H9 (cell line): ENCODE data around the gene LIPA. TPM values are rescaled to one million over a fixed set of nuclear protein-coding genes. Genes with fewer than 3 reads are reported as not detected.

ENCODE experiments used
- DNase-seq: peaks from one replicate; pipeline ENCODE4 v3.0.0-alpha.2; 2017
- H2AFZ ChIP-seq: one replicate; pipeline ENCODE4 v1.6.1; 2013; ENCODE audit warnings: mild to moderate bottlenecking, low read length, control low read depth, moderate library complexity
- H2AK5ac ChIP-seq: 2 replicates; pipeline ENCODE4 v1.6.1; 2013; ENCODE audit warnings: low read length, control low read depth, mixed read lengths; ENCODE audit not compliant: insufficient read length
- H2BK120ac ChIP-seq: one replicate; pipeline ENCODE4 v1.6.1; 2013; ENCODE audit warnings: low read depth, mild to moderate bottlenecking, low read length, control low read depth, inconsistent platforms; ENCODE audit not compliant: poor library complexity, severe bottlenecking
- H2BK12ac ChIP-seq: 2 replicates; pipeline ENCODE4 v1.6.1; 2013; ENCODE audit warnings: low read length, control low read depth, mixed read lengths, low read depth; ENCODE audit not compliant: insufficient read length
- H2BK15ac ChIP-seq: 2 replicates; pipeline ENCODE4 v1.6.1; 2013; ENCODE audit warnings: low read depth, low read length, control low read depth
- H2BK20ac ChIP-seq: one replicate; pipeline ENCODE4 v1.6.1; 2013; ENCODE audit warnings: low read depth, mild to moderate bottlenecking, low read length, control low read depth, inconsistent platforms; ENCODE audit not compliant: poor library complexity, severe bottlenecking
- H2BK5ac ChIP-seq: 2 replicates; pipeline ENCODE4 v1.6.1; 2013; ENCODE audit warnings: low read length, control low read depth, mixed read lengths; ENCODE audit not compliant: insufficient read length
- H3K14ac ChIP-seq: 2 replicates; pipeline ENCODE4 v1.6.1; 2013; ENCODE audit warnings: low read length, control low read depth; ENCODE audit not compliant: insufficient read depth
- H3K18ac ChIP-seq: 2 replicates; pipeline ENCODE4 v1.6.1; 2013; ENCODE audit warnings: low read depth, mild to moderate bottlenecking, mixed read lengths, low read length, control low read depth; ENCODE audit not compliant: insufficient read length
- H3K23ac ChIP-seq: 2 replicates; pipeline ENCODE4 v1.6.1; 2013; ENCODE audit warnings: low read length, control low read depth, mixed read lengths, low read depth; ENCODE audit not compliant: insufficient read length
- H3K23me2 ChIP-seq: 2 replicates; pipeline ENCODE4 v1.6.1; 2013; ENCODE audit warnings: low read depth, mild to moderate bottlenecking, mixed read lengths, low read length, control low read depth; ENCODE audit not compliant: insufficient read length, poor library complexity, severe bottlenecking
- H3K27ac ChIP-seq: 2 replicates; pipeline ENCODE4 v1.5.1; 2013; ENCODE audit warnings: low read length, control low read depth, mixed read lengths, low read depth; ENCODE audit not compliant: insufficient read length
- H3K27me3 ChIP-seq: 2 replicates; pipeline ENCODE4 v1.6.1; 2013; ENCODE audit warnings: low read length, control low read depth, inconsistent platforms; ENCODE audit not compliant: insufficient read depth
- H3K4ac ChIP-seq: 2 replicates; pipeline ENCODE4 v1.6.1; 2013; ENCODE audit warnings: low read depth, mild to moderate bottlenecking, control low read depth, inconsistent platforms, low read length, moderate library complexity
- H3K4me1 ChIP-seq: 2 replicates; pipeline ENCODE4 v1.6.1; 2013; ENCODE audit warnings: low read length, control low read depth, inconsistent platforms; ENCODE audit not compliant: insufficient read depth
- H3K4me2 ChIP-seq: 2 replicates; pipeline ENCODE4 v1.6.1; 2013; ENCODE audit warnings: low read length, control low read depth, mixed read lengths; ENCODE audit not compliant: insufficient read length, insufficient read depth
- H3K56ac ChIP-seq: 2 replicates; pipeline ENCODE4 v1.6.1; 2013; ENCODE audit warnings: low read depth, mild to moderate bottlenecking, mixed read lengths, low read length, control low read depth; ENCODE audit not compliant: insufficient read length
- H3K79me1 ChIP-seq: 2 replicates; pipeline ENCODE4 v1.6.1; 2013; ENCODE audit warnings: low read depth, mild to moderate bottlenecking, moderate library complexity, low read length, control low read depth, inconsistent platforms; ENCODE audit not compliant: insufficient read depth, poor library complexity, severe bottlenecking
- H3K79me2 ChIP-seq: 2 replicates; pipeline ENCODE4 v1.6.1; 2013; ENCODE audit warnings: low read length, control low read depth, inconsistent platforms; ENCODE audit not compliant: insufficient read depth
- H3K9ac ChIP-seq: 2 replicates; pipeline ENCODE4 v1.6.1; 2013; ENCODE audit warnings: low read length, control low read depth, mixed read lengths; ENCODE audit not compliant: insufficient read length; ENCODE audit errors: extremely low read depth
- H3K9me3 ChIP-seq: one replicate; pipeline ENCODE4 v1.6.1; 2013; ENCODE audit warnings: low read depth, low read length, inconsistent platforms; ENCODE audit not compliant: control insufficient read depth
- H3T11ph ChIP-seq: one replicate; pipeline ENCODE4 v1.6.1; 2013; ENCODE audit warnings: mild to moderate bottlenecking, low read length, control low read depth, inconsistent platforms
- H4K20me1 ChIP-seq: one replicate; pipeline ENCODE4 v1.6.1; 2013; ENCODE audit not compliant: control insufficient read depth, insufficient read length, insufficient read depth
- H4K5ac ChIP-seq: 2 replicates; pipeline ENCODE4 v1.6.1; 2013; ENCODE audit warnings: low read depth, mild to moderate bottlenecking, mixed read lengths, low read length, control low read depth; ENCODE audit not compliant: insufficient read length
- H4K8ac ChIP-seq: replicated peaks from 2 replicates; pipeline ENCODE4 v1.6.1; 2013; ENCODE audit warnings: low read length, control low read depth, mixed read lengths, low read depth; ENCODE audit not compliant: insufficient read length
- H4K91ac ChIP-seq: 2 replicates; pipeline ENCODE4 v1.6.1; 2013; ENCODE audit warnings: low read depth, mild to moderate bottlenecking, moderate library complexity, mixed read lengths, low read length, control low read depth; ENCODE audit not compliant: insufficient read length
- H3K27ac Mint-ChIP-seq, 3 experiments: 2 replicates in 2 of 3; 3 replicates in 1 of 3; pipeline ENCODE4 v1.8.0; 2020 to 2021; ENCODE audit warnings: mixed read lengths in 3 of 3, mild to moderate bottlenecking in 1 of 3, moderate library complexity in 1 of 3
- H3K27me3 Mint-ChIP-seq: 2 replicates; pipeline ENCODE4 v1.8.0; 2021; ENCODE audit warnings: low read depth, mild to moderate bottlenecking, moderate library complexity, mixed read lengths
- H3K36me3 Mint-ChIP-seq, 3 experiments: 2 replicates in 2 of 3; 3 replicates in 1 of 3; pipeline ENCODE4 v1.8.0; 2020 to 2021; ENCODE audit warnings: low read depth in 3 of 3, mixed read lengths in 3 of 3; ENCODE audit not compliant: insufficient read depth in 1 of 3
- H3K4me1 Mint-ChIP-seq, 2 experiments: 2 replicates each; pipeline ENCODE4 v1.8.0; 2020; ENCODE audit warnings: mixed read lengths in 2 of 2
- H3K4me3 Mint-ChIP-seq, 2 experiments: 2 replicates in 1 of 2; 3 replicates in 1 of 2; pipeline ENCODE4 v1.8.0; 2020 to 2021; ENCODE audit warnings: mild to moderate bottlenecking in 2 of 2, mixed read lengths in 2 of 2, moderate library complexity in 1 of 2
- H3K9me3 Mint-ChIP-seq, 2 experiments: 2 replicates in 1 of 2; 3 replicates in 1 of 2; pipeline ENCODE4 v1.8.0; 2020; ENCODE audit warnings: mild to moderate bottlenecking in 2 of 2, mixed read lengths in 2 of 2, moderate library complexity in 1 of 2
- CTCF ChIP-seq: fragments of 200-600 bp; sonication (generic); conservative IDR thresholded peaks from 3 replicates; pipeline ENCODE4 v1.8.0; 2021; ENCODE audit warnings: antibody characterized with exemption, mild to moderate bottlenecking
- WGBS: extraction: QIAGEN DNeasy Blood & Tissue Kit; methylation state at CpG from one replicate; pipeline ENCODE4 v1.1.7; 2013; ENCODE audit warnings: missing lambda C conversion rate, low lambda C conversion rate, mixed read lengths; ENCODE audit not compliant: insufficient read length; ENCODE audit errors: extremely low coverage; 5-methylcytosine and 5-hydroxymethylcytosine counted together
- total RNA-seq: library from RNA; stranded (reverse); gene quantifications from 2 replicates; pipeline ENCODE4 v1.2.1, GENCODE V29; 2021

LIPA gene
- total RNA-seq, 1 experiment from 2014 or later: 20.9 TPM

GRCh38 chr10:89297791-89298190 lies 46.2 kb upstream of the LIPA start:
- Histone ChIP-seq H4K5ac (no peak overlapping the region), H3K27me3 (no peaks in the 10 kb centered on the region), H3K79me2 (no peaks in the 10 kb centered on the region), H3K79me1 (no peaks in the 10 kb centered on the region), H3K23me2 (no peaks in the 10 kb centered on the region), H3K14ac (no peak overlapping the region; the same call in 1 of the 2 replicates), H2AFZ (no peak overlapping the region), H3K18ac (no peak overlapping the region), H2BK12ac (no peak overlapping the region), H3K9me3 (no peaks in the 10 kb centered on the region), H3K56ac (no peak overlapping the region), H3K4ac (no peak overlapping the region), H2AK5ac (no peak overlapping the region), H2BK15ac (no peak overlapping the region), H2BK5ac (no peak overlapping the region), H3K4me1 (peaks cover 3% of the 10 kb centered on the region), H3K4me2 (no peak overlapping the region), H4K20me1 (no peaks in the 10 kb centered on the region), H4K8ac (no peak overlapping the region), H3K9ac (no peak overlapping the region), H4K91ac (no peak overlapping the region), H2BK120ac (no peak overlapping the region), H2BK20ac (no peak overlapping the region), H3T11ph (no peak overlapping the region), H3K27ac (no peak overlapping the region), H3K23ac (no peak overlapping the region)
- H3K9me3 Mint-ChIP-seq: peaks cover 0 to 3% of the 10 kb centered on the region in 2 experiments; a peak in 1 of 5 replicates
- no CpG with 5 or more reads among the region's 5 CpGs for WGBS
- no peaks in the 10 kb centered on the region; the same call in none of the 2 replicates for H3K27me3 Mint-ChIP-seq
- peaks cover 0 to 2% (median 0%) of the 10 kb centered on the region in 3 experiments; a peak in 2 of 7 replicates for H3K36me3 Mint-ChIP-seq
- TF ChIP-seq CTCF: no peak
- H3K4me3 Mint-ChIP-seq: no peak overlapping the region
- DNase-seq: no peak
- H3K27ac Mint-ChIP-seq: no peak overlapping the region
- peaks cover 14 to 18% of the 10 kb centered on the region in 2 experiments for H3K4me1 Mint-ChIP-seq
